Lower lobe of right lung (tissue), 2 donors: Measurements from ENCODE around the gene MRI1. TPM values are rescaled to one million over a fixed set of nuclear protein-coding genes. Genes with fewer than 3 reads are reported as not detected.
"Not testable (repeated sequence)": the region's sequence is repeated elsewhere in the genome, so short reads cannot be mapped to it uniquely, and the experiment has no call there.

Source experiments
- ATAC-seq, 2 donors: fragments of 200-7000 bp; cut with Tn5 transposase; one replicate each; pipeline ENCODE4 v1.9.1; 2020 to 2022; ENCODE audit warnings: mild to moderate bottlenecking in 2 of 2, moderate library complexity in 2 of 2
- DNase-seq: peaks from one replicate; pipeline ENCODE4 v3.0.0-alpha.2; 2020
- H3K27ac ChIP-seq: fragments of 200-600 bp; one replicate; pipeline ENCODE4 v1.8.0; 2022
- H3K27me3 ChIP-seq: fragments of 200-600 bp; one replicate; pipeline ENCODE4 v1.8.0; 2022; ENCODE audit warnings: low read depth
- H3K36me3 ChIP-seq: fragments of 200-600 bp; one replicate; pipeline ENCODE4 v1.8.0; 2022; ENCODE audit warnings: mild to moderate bottlenecking
- H3K4me1 ChIP-seq: fragments of 200-600 bp; one replicate; pipeline ENCODE4 v1.8.0; 2022
- H3K4me3 ChIP-seq: fragments of 200-600 bp; one replicate; pipeline ENCODE4 v1.8.0; 2022; ENCODE audit warnings: mild to moderate bottlenecking
- H3K9me3 ChIP-seq: fragments of 200-600 bp; one replicate; pipeline ENCODE4 v1.8.0; 2022
- CTCF ChIP-seq: fragments of 200-600 bp; IDR thresholded peaks from one replicate; pipeline ENCODE4 v1.8.0; 2022; ENCODE audit warnings: antibody characterized with exemption, mild to moderate bottlenecking
- intact Hi-C: fragments of 100-400 bp; cut with DNase I; formaldehyde crosslinking; loops from one replicate; pipeline ENCODE4 v1.11.0; 2022
- total RNA-seq: library from RNA; stranded (reverse); fragmentation: NEBNext Ultra II Directional; extraction: Animal tissue kit (Norgen Biotek cat#: 25700); gene quantifications from one replicate; pipeline ENCODE4 v1.2.1, GENCODE V29; 2021
- donor health status: DM: no; HTN: yes; CAD: no; lungs with severe emphysema.

The MRI1 gene
- total RNA-seq, 1 donor from 2014 or later, result 30.4 TPM

DNA sequence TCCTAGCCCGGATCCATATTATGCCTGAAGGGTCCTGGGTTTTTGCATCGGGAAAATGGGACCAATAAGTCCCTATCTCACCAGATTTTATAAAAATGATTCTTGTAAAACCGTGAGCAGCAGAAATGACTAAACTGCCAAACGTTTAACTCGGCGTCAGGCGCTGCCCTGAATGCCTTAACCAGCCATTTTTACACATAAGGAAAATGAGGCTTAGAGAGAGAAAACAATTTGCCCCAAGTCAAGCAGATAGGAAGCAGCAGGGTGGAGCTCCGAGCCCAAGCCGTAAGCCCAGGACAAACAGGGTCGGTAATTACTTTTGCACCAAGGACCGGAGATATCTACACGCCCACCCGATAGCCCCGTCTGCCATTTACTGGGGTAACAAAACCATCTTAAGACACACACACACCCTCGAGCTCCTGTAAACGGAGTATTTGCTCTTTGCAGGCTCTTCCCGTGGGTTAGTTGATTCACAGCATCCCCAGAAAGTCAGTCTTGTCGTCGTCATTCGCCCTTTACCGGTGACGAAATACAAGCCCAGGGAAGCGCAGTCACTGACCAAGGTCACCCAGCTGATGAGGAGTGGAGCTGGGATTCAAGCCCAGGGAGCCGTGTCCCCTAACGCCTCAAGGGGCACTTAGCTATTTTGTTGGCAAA, 16.0 kb upstream of the MRI1 start:
- intact Hi-C loops, result no loop called here
- ATAC-seq (peak in 1 of 2 donors; percentile 21), DNase-seq (no peak)

DNA sequence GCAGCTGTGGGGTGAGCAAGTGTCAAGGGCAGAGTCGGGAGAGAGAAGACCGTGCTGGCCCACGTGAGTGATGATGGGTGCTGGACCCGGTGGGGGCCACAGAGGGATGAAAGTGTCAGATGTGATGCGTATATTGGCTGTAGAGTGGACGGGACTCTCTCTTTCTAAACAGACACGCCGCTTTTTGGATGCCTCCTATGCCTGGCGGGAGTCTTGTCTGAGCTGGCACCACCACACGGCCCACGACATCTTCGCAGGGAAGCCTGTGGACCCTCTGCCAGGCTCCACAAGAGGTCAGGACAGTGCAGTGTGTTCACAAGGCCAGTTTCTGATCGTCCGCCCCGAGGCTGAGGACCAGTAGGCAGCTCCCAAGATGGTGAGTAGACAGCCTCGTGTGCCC, 12.9 kb upstream of the MRI1 start:
- intact Hi-C loops, result no loop called here
- H3K27ac ChIP-seq, result no peak overlapping the region
- H3K9me3 ChIP-seq, result no peaks in the 10 kb centered on the region
- H3K4me3 ChIP-seq, result no peak overlapping the region
- DNase-seq, result no peak
- ATAC-seq, result no peak
- no peak for TF ChIP-seq CTCF
- peaks cover 10% of the 10 kb centered on the region for H3K4me1 ChIP-seq
- H3K27me3 ChIP-seq, result no peaks in the 10 kb centered on the region
- peaks cover 52% of the 10 kb centered on the region for H3K36me3 ChIP-seq

More for the DNA sequence above, 16.0 kb upstream of the MRI1 start:
- H3K27ac ChIP-seq, result peak overlapping the region; percentile 90
- H3K9me3 ChIP-seq, result no peaks in the 10 kb centered on the region
- H3K4me3 ChIP-seq, result peak overlapping the region; percentile 73
- H3K4me1 ChIP-seq, result peaks cover 10% of the 10 kb centered on the region
- TF ChIP-seq CTCF, result no peak
- H3K27me3 ChIP-seq, result no peaks in the 10 kb centered on the region
- H3K36me3 ChIP-seq, result peaks cover 23% of the 10 kb centered on the region

- H3K9me3 ChIP-seq, H3K27me3 ChIP-seq, DNase-seq, ATAC-seq, intact Hi-C loops, H3K4me3 ChIP-seq, H3K4me1 ChIP-seq, H3K27ac ChIP-seq: not testable (repeated sequence)
- H3K36me3 ChIP-seq, result peaks cover 74% of the 10 kb centered on the region
Measured at GRCh38 chr19:13753622-13754021, 10.7 kb upstream of the MRI1 start.

DNA sequence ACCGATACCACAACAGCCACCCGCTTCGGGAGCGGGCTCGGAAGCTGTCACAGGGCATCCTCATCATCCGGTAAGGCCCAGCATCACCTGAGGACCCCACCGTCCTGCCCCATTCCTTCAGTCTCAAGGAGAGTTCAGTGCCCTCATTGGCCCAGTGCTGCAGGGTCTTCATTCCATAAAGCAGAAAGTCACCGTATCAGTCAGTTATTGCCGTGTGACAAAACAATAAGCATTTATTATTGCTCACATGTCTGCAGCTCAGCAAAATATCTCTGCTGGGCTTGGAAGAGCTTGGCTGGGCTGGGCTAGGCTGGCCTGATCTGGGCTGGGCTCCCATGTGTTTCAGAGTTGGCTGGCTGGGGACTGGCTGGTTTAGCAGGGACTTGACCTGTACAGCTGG, 8.1 kb upstream of the MRI1 start:
- intact Hi-C loops, result no loop called here
- H3K36me3 ChIP-seq, result peaks cover 97% of the 10 kb centered on the region
- no peak for ATAC-seq

DNA sequence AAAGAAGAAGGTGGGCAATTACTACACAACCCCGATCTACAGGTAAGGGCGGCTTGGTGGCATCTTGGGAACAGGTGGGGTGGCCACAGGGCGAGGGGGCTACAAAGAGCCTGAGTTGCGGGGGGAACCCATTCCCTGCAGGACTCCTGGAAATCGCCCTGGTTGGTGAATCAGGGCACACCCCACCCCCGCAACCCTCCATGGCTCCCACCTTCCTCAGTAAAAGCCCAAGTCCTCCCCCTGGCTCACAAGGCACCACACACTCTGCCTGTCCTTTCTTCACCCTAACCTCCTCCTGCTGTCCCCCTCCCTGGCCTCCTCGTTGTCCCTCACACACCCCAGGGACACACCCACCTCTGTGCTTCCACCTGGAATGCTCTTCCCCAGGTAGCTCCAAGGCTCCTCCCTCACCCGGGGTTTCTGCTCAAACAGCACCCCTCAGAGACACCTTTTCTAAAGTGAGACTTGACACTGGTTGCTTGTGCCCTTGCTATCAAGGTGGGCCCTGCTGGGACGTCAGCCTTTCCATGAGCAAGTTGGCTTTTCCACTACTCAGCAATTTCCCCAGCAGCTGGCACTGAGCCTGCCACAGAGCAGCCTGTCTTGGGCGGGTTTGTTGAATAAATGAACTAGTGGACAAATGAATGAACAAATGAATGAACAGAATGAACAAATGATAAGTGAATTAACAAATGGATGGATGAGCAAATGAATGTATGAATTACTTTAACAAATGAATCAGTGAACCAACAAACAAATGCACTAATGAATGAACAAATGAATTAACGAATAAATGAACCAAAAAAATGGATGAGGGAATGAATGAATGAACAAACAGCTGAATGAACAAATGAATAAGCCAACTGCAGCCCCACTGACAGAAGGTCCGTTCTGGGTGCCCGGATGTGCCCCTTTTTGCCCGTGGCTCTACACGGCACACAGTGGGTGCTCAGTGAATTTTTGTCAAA, 6.2 kb upstream of the MRI1 start:
- H3K36me3 ChIP-seq, result peaks cover 97% of the 10 kb centered on the region
- H3K4me1 ChIP-seq, result no peaks in the 10 kb centered on the region
- DNase-seq (no peak), ATAC-seq (no peak)
- H3K9me3 ChIP-seq, result no peaks in the 10 kb centered on the region
- intact Hi-C loops, result no loop called here
- TF ChIP-seq CTCF, result no peak
- no peaks in the 10 kb centered on the region for H3K27me3 ChIP-seq
- H3K4me3 ChIP-seq, result no peak overlapping the region
- H3K27ac ChIP-seq, result no peak overlapping the region

More for the DNA sequence above, 8.1 kb upstream of the MRI1 start:
- Histone ChIP-seq H3K27me3 (no peaks in the 10 kb centered on the region), H3K4me1 (no peaks in the 10 kb centered on the region), H3K4me3 (no peak overlapping the region), H3K9me3 (no peaks in the 10 kb centered on the region), H3K27ac (no peak overlapping the region)
- DNase-seq, result no peak
- no peak for TF ChIP-seq CTCF

GRCh38 chr19:13758795-13759194, 5.5 kb upstream of the MRI1 start:
- no peak overlapping the region for H3K4me3 ChIP-seq
- H3K27ac ChIP-seq, result no peak overlapping the region
- no peak for DNase-seq
- H3K27me3 ChIP-seq, result no peaks in the 10 kb centered on the region
- peaks cover 92% of the 10 kb centered on the region for H3K36me3 ChIP-seq
- TF ChIP-seq CTCF, result no peak
- no peaks in the 10 kb centered on the region for H3K9me3 ChIP-seq
- intact Hi-C loops, result no loop called here
- no peaks in the 10 kb centered on the region for H3K4me1 ChIP-seq
- ATAC-seq, result no peak
